Measurements from ENCODE around the gene ZIC1. TPM values are rescaled to one million over a fixed set of nuclear protein-coding genes. Genes with fewer than 3 reads are reported as not detected.

The ZIC1 gene
- total RNA-seq, 1 donor from 2014 or later: not detected

DNA sequence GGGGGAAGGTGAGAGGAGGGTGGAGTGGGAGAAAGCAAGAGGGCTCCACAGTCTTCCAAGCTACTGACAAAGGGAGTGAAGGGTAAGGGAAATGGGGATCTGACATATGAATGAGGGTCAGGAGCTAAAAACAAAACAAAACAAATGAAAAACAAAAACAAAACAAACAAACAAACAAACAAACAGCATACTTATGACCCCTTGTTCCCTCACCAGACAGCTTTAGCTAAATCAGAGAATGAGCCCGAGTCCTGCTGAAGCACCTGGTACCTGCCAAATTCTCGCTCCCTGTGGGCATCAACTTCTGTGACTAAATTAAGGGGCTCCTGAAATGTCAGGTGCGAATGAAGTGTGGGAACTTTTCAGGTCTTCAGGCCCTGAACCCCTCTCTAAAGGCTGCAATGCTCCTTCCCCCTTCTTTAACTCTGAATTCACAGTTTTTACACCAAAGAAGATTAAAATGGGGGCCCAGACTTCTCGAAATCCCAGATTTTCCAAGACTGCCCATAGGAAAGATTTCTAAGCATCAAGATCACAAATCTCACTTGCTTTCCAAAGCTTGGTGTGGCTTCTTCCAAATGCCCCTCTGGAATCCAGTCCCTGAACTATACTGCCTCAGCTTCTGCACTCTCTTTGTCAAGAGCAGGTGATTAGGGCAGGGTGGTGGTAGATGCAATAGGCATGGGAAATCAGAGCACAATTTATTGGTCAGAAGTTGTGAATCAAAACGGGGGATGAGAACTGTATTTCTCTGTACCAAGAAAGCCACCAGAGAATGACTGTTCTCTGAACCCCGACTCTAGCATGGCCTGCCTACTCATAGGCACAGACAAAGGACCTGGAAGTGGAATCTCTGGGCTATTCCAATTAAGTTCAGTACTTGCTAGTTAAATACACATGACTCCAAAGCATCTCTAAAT, 43.7 kb upstream of the ZIC1 start:
- TF ChIP-seq CTCF (IDR thresholded peaks at IDR 0.05; ENCODE audit: insufficient read depth, low read length, poor library complexity, severe bottlenecking): no peak
- no peak overlapping the region for H3K4me3 ChIP-seq (ENCODE audit: low read depth, low read length)

DNA sequence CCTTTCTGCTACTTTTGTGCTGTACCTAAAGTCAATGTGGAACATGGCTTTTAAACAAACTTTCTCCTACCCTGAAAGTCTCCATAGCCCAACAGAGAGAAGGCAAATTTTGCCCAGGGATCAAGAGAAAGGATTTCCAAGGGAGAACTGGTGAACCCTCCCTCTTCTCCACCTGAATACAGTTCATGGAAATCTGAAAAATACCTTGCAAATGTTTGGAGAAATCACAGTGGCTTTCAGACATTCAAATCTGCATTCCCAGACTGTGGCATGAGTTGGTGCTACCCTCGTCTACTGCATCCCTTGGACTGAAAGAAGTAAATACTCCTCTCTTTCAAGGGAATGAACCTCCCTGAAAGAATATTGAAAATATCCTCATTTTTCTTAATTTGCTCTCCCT, 41.5 kb upstream of the ZIC1 start:
- Histone ChIP-seq H3K27me3 (ENCODE audit: control insufficient read depth, insufficient read depth, low read length) (peaks cover 43% of the 10 kb centered on the region), H3K36me3 (ENCODE audit: control insufficient read depth, insufficient read depth, low read length) (no peaks in the 10 kb centered on the region)
- no peak for TF ChIP-seq CTCF (IDR thresholded peaks at IDR 0.05; ENCODE audit: insufficient read depth, low read length, poor library complexity, severe bottlenecking)

More for the DNA sequence above, 43.7 kb upstream of the ZIC1 start:
- no peak for DNase-seq (ENCODE audit: low read depth)
- Histone ChIP-seq H3K27me3 (ENCODE audit: control insufficient read depth, insufficient read depth, low read length) (peaks cover 37% of the 10 kb centered on the region), H3K36me3 (ENCODE audit: control insufficient read depth, insufficient read depth, low read length) (no peaks in the 10 kb centered on the region)

DNA sequence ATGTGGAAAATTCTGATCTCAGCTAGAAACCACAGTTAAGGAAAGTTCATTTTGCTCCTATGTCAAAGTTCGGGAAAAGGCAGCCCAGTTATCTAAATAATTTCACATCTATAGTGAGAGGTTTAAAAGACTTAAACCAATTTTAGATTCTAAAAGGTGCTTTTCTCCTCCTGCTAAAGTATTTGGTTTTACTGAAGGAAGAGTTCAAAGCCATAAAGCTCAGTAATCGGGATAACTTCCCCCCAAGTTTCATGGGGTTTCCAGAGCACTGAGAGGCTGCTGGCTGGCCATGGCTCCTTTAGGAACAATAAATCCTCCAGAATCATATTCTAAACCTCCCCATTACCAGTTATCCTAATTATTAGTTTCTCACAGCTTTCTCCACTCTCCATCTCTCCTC, 41.0 kb upstream of the ZIC1 start:
- no peak overlapping the region for H3K4me3 ChIP-seq (ENCODE audit: low read depth, low read length)
- H3K27me3 ChIP-seq (ENCODE audit: control insufficient read depth, insufficient read depth, low read length): peaks cover 46% of the 10 kb centered on the region
- DNase-seq (ENCODE audit: low read depth): no peak
- no peaks in the 10 kb centered on the region for H3K36me3 ChIP-seq (ENCODE audit: control insufficient read depth, insufficient read depth, low read length)
- TF ChIP-seq CTCF (IDR thresholded peaks at IDR 0.05; ENCODE audit: insufficient read depth, low read length, poor library complexity, severe bottlenecking): no peak

More for the DNA sequence above, 41.5 kb upstream of the ZIC1 start:
- DNase-seq (ENCODE audit: low read depth): no peak
- no peak overlapping the region for H3K4me3 ChIP-seq (ENCODE audit: low read depth, low read length)

- no peak for DNase-seq (ENCODE audit: low read depth)
- peaks cover 49% of the 10 kb centered on the region for H3K27me3 ChIP-seq (ENCODE audit: control insufficient read depth, insufficient read depth, low read length)
- no peak overlapping the region for H3K4me3 ChIP-seq (ENCODE audit: low read depth, low read length)
- no peaks in the 10 kb centered on the region for H3K36me3 ChIP-seq (ENCODE audit: control insufficient read depth, insufficient read depth, low read length)
- no peak for TF ChIP-seq CTCF (IDR thresholded peaks at IDR 0.05; ENCODE audit: insufficient read depth, low read length, poor library complexity, severe bottlenecking)
Measured at GRCh38 chr3:147368561-147369221, 40.5 kb upstream of the ZIC1 start.

DNA sequence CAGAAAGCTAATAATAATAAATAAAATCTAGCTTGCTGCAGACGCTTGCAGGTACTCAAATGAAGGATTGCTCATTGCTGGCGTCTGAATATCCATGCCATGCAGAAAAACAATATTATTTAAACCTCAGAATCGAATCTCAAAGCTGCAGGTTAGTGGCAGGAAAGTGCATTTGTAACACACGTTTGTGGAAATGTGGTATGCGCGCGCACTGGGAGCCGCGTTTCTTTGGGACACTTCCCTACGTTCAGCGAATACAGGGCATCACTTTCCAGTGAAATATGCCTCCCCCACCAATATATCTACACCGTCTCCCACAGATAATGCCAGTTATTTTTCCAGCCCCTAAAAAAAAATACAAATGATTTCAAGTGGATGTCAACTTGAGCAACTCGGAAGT, 39.9 kb upstream of the ZIC1 start:
- no peak for TF ChIP-seq CTCF (IDR thresholded peaks at IDR 0.05; ENCODE audit: insufficient read depth, low read length, poor library complexity, severe bottlenecking)
- no peak for DNase-seq (ENCODE audit: low read depth)
- Histone ChIP-seq H3K4me3 (ENCODE audit: low read depth, low read length) (no peak overlapping the region), H3K27me3 (ENCODE audit: control insufficient read depth, insufficient read depth, low read length) (peaks cover 52% of the 10 kb centered on the region), H3K36me3 (ENCODE audit: control insufficient read depth, insufficient read depth, low read length) (no peaks in the 10 kb centered on the region)

Data from kidney epithelial cell (primary cell).